GM18508 (cell line): ENCODE data around the gene DHRS3.
"Not testable (repeated sequence)": the region's sequence is repeated elsewhere in the genome, so short reads cannot be mapped to it uniquely, and the experiment has no call there.

ENCODE experiments used
- ATAC-seq: cut with Tn5 transposase; IDR thresholded peaks from one replicate; pipeline ENCODE4 v1.9.1; 2021; ENCODE audit warnings: moderate number of reproducible peaks; ENCODE audit not compliant: insufficient read depth, unreplicated experiment

The DHRS3 gene

GRCh38 chr1:12584900-12585525, 33.0 kb downstream of the DHRS3 start:
- no peak for ATAC-seq

- ATAC-seq: no peak
These were observed 34.5 kb downstream of the DHRS3 start for GRCh38 chr1:12583484-12583883.

- ATAC-seq: no peak
These were observed 35.4 kb downstream of the DHRS3 start for GRCh38 chr1:12582649-12583048.

GRCh38 chr1:12581179-12581578, 36.8 kb downstream of the DHRS3 start:
- ATAC-seq: no peak

GRCh38 chr1:12580054-12580887, 37.7 kb downstream of the DHRS3 start:
- ATAC-seq: no peak

- ATAC-seq: no peak
These were observed 39.1 kb downstream of the DHRS3 start for GRCh38 chr1:12578860-12579422.

- ATAC-seq: no peak
These were observed 41.0 kb downstream of the DHRS3 start for GRCh38 chr1:12577020-12577419.

- ATAC-seq: no peak
These were observed 43.3 kb downstream of the DHRS3 start for GRCh38 chr1:12574757-12575139.

GRCh38 chr1:12573015-12573825, 44.8 kb downstream of the DHRS3 start:
- no peak for ATAC-seq

GRCh38 chr1:12572522-12572921, 45.5 kb downstream of the DHRS3 start:
- no peak for ATAC-seq

- ATAC-seq: no peak
These were observed 47.7 kb downstream of the DHRS3 start for GRCh38 chr1:12570291-12570690.

- no peak for ATAC-seq
These were observed 49.8 kb downstream of the DHRS3 start for GRCh38 chr1:12568009-12568767.

- no peak for ATAC-seq
These were observed 50.7 kb downstream of the DHRS3 start for GRCh38 chr1:12567288-12567819.

GRCh38 chr1:12566484-12567287, 51.3 kb downstream of the DHRS3 start:
- no peak for ATAC-seq

GRCh38 chr1:12565966-12566352, 52.1 kb downstream of the DHRS3 start:
- ATAC-seq: no peak

GRCh38 chr1:12565094-12565965, 52.7 kb downstream of the DHRS3 start:
- no peak for ATAC-seq

GRCh38 chr1:12564251-12564650, 53.8 kb downstream of the DHRS3 start:
- not testable (repeated sequence) for ATAC-seq

- ATAC-seq: no peak
These were observed 54.9 kb downstream of the DHRS3 start for GRCh38 chr1:12562955-12563576.
